Ectodermal cell (in vitro differentiated cells): ENCODE data around the gene MAP1LC3C.
A peak's percentile ranks its signal among the peaks of the same experiment; 100 is the strongest.
"Not testable (repeated sequence)": the region's sequence is repeated elsewhere in the genome, so short reads cannot be mapped to it uniquely, and the experiment has no call there.

Experiments used
- H3K27ac ChIP-seq: 2 replicates; pipeline ENCODE4 v1.7.0; 2013; ENCODE audit warnings: mild to moderate bottlenecking, low read depth, low read length; ENCODE audit not compliant: insufficient read depth, poor library complexity, severe bottlenecking
- H3K27me3 ChIP-seq: 2 replicates; pipeline ENCODE4 v1.7.0; 2013; ENCODE audit warnings: mild to moderate bottlenecking, low read length; ENCODE audit not compliant: insufficient read depth, control insufficient read depth, poor library complexity, severe bottlenecking
- H3K36me3 ChIP-seq: one replicate; pipeline ENCODE4 v1.7.0; 2013; ENCODE audit warnings: low read length; ENCODE audit not compliant: control insufficient read depth, insufficient read depth
- H3K4me1 ChIP-seq: one replicate; pipeline ENCODE4 v1.7.0; 2013; ENCODE audit warnings: low read length; ENCODE audit not compliant: control insufficient read depth, insufficient read depth
- H3K4me3 ChIP-seq: 2 replicates; pipeline ENCODE4 v1.7.0; 2013; ENCODE audit warnings: low read depth, low read length, control low read depth; ENCODE audit not compliant: insufficient read depth
- H3K9me3 ChIP-seq: 2 replicates; pipeline ENCODE4 v1.7.0; 2013; ENCODE audit warnings: mild to moderate bottlenecking, low read length, moderate library complexity; ENCODE audit not compliant: control insufficient read depth
- WGBS, 2 experiments: methylation state at CpG; one replicate each; pipeline ENCODE4 v1.1.7; 2013; ENCODE audit warnings: missing lambda C conversion rate in 2 of 2; 5-methylcytosine and 5-hydroxymethylcytosine counted together

The MAP1LC3C gene

GRCh38 chr1:241997401-241997998, 1.4 kb downstream of the MAP1LC3C start:
- 95 to 97% methylated on average over 11 to 12 of the region's 12 CpGs for WGBS, 2 experiments
- Histone ChIP-seq H3K9me3 (no peaks in the 10 kb centered on the region), H3K4me1 (no peaks in the 10 kb centered on the region), H3K36me3 (no peaks in the 10 kb centered on the region), H3K4me3 (no peak overlapping the region), H3K27ac (no peak overlapping the region), H3K27me3 (peaks cover 3% of the 10 kb centered on the region)

- Histone ChIP-seq H3K4me1 (no peaks in the 10 kb centered on the region), H3K36me3 (no peaks in the 10 kb centered on the region), H3K27me3 (peaks cover 3% of the 10 kb centered on the region), H3K4me3 (no peak overlapping the region), H3K9me3 (no peaks in the 10 kb centered on the region), H3K27ac (no peak overlapping the region)
- 88 to 95% methylated on average over 8 to 9 of the region's 9 CpGs for WGBS, 2 experiments
These were observed 4.7 kb downstream of the MAP1LC3C start for GRCh38 chr1:241994171-241994570.

- no peaks in the 10 kb centered on the region for H3K36me3 ChIP-seq
- H3K9me3 ChIP-seq = no peaks in the 10 kb centered on the region
- no peak overlapping the region for H3K27ac ChIP-seq
- H3K27me3 ChIP-seq = peaks cover 2% of the 10 kb centered on the region
- H3K4me3 ChIP-seq = no peak overlapping the region
- no peaks in the 10 kb centered on the region for H3K4me1 ChIP-seq
- 93 to 97% methylated on average over 5 of the region's 5 CpGs for WGBS, 2 experiments
These were observed 6.2 kb downstream of the MAP1LC3C start for GRCh38 chr1:241992734-241993133.

- Histone ChIP-seq H3K4me3 (no peak overlapping the region), H3K36me3 (no peaks in the 10 kb centered on the region), H3K4me1 (no peaks in the 10 kb centered on the region), H3K9me3 (no peaks in the 10 kb centered on the region), H3K27ac (no peak overlapping the region), H3K27me3 (no peaks in the 10 kb centered on the region)
- WGBS, 2 experiments = 90 to 91% methylated on average over 10 of the region's 10 CpGs
These were observed 8.9 kb downstream of the MAP1LC3C start for GRCh38 chr1:241990040-241990439.

GRCh38 chr1:241988389-241988930, 10.4 kb downstream of the MAP1LC3C start:
- not testable (repeated sequence) for H3K4me3 ChIP-seq, H3K9me3 ChIP-seq, H3K36me3 ChIP-seq, H3K27me3 ChIP-seq, H3K4me1 ChIP-seq, H3K27ac ChIP-seq
- 86 to 90% methylated on average over 10 of the region's 10 CpGs for WGBS, 2 experiments

GRCh38 chr1:241985787-241986186, 13.1 kb downstream of the MAP1LC3C start:
- Histone ChIP-seq H3K27me3 (no peaks in the 10 kb centered on the region), H3K36me3 (no peaks in the 10 kb centered on the region), H3K9me3 (no peaks in the 10 kb centered on the region), H3K27ac (no peak overlapping the region), H3K4me1 (no peaks in the 10 kb centered on the region), H3K4me3 (no peak overlapping the region)
- 75 to 77% methylated on average over 10 of the region's 10 CpGs for WGBS, 2 experiments

- Histone ChIP-seq H3K4me1 (no peaks in the 10 kb centered on the region), H3K27ac (no peak overlapping the region), H3K4me3 (no peak overlapping the region), H3K36me3 (no peaks in the 10 kb centered on the region), H3K27me3 (no peaks in the 10 kb centered on the region), H3K9me3 (no peaks in the 10 kb centered on the region)
- WGBS, 2 experiments = 86% methylated on average over 1 of the region's 1 CpG
These were observed 19.0 kb downstream of the MAP1LC3C start for GRCh38 chr1:241979926-241980325.

GRCh38 chr1:241979071-241979470, 19.8 kb downstream of the MAP1LC3C start:
- 94% methylated on average over 18 of the region's 18 CpGs for WGBS, 2 experiments
- Histone ChIP-seq H3K27me3 (no peaks in the 10 kb centered on the region), H3K36me3 (no peaks in the 10 kb centered on the region), H3K9me3 (no peaks in the 10 kb centered on the region), H3K4me1 (no peaks in the 10 kb centered on the region), H3K4me3 (no peak overlapping the region), H3K27ac (no peak overlapping the region)

- Histone ChIP-seq H3K27me3 (no peaks in the 10 kb centered on the region), H3K4me3 (no peak overlapping the region), H3K9me3 (no peaks in the 10 kb centered on the region), H3K4me1 (peaks cover 10% of the 10 kb centered on the region), H3K36me3 (no peaks in the 10 kb centered on the region), H3K27ac (no peak overlapping the region)
- 89 to 93% methylated on average over 6 of the region's 6 CpGs for WGBS, 2 experiments
These were observed 22.7 kb downstream of the MAP1LC3C start for GRCh38 chr1:241976229-241976628.

GRCh38 chr1:241972703-241973369, 26.1 kb downstream of the MAP1LC3C start:
- Histone ChIP-seq H3K27ac (peak overlapping the region; percentile 56), H3K4me1 (peaks cover 10% of the 10 kb centered on the region), H3K27me3 (no peaks in the 10 kb centered on the region), H3K36me3 (no peaks in the 10 kb centered on the region), H3K4me3 (no peak overlapping the region), H3K9me3 (no peaks in the 10 kb centered on the region)
- 85 to 87% methylated on average over 6 of the region's 6 CpGs for WGBS, 2 experiments
